Ecto neural progenitor cell (in vitro differentiated cells): ENCODE data around the gene MRPL49.
A peak's percentile ranks its signal among the peaks of the same experiment; 100 is the strongest.
"Not testable (repeated sequence)": the region's sequence is repeated elsewhere in the genome, so short reads cannot be mapped to it uniquely, and the experiment has no call there.

ENCODE experiments used
- DNase-seq: peaks from one replicate; pipeline ENCODE4 v3.0.0-alpha.2; 2018; ENCODE audit warnings: low spot score

MRPL49 gene

DNA sequence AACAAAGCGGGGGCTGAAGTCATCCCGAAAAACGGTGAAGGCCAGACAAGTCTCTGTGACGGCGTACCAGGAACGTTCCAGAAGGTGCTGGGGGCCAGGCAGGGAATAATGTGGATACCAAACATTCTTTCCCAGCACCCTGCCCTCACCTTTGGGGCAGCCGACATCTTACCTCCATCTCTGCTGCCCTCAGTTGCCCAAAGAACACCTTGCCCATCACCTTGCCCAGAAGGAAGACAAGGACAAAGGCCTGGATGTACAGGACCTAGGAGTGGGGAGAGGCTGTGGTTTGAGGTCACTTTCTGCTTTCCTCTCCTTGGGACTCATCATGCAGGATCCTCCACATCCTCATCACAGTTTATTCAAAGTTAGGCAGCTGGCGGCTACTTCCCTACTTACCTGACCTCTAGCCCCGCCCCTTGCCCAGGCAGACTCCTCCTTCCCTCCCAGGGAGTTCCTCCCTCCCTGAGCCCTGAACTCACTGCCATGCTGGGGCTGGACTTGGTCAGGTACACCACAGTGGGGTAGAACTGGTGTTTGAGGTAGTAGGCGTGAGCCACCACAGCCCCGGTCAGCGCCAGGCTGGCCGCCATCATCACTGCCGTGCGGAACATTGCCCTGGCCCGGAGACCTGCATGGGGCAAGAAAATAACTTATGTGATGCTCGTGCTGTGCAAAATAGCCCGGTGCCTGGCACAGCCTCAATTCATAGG lies 11.0 kb downstream of the MRPL49 start:
- no peak for DNase-seq

DNA sequence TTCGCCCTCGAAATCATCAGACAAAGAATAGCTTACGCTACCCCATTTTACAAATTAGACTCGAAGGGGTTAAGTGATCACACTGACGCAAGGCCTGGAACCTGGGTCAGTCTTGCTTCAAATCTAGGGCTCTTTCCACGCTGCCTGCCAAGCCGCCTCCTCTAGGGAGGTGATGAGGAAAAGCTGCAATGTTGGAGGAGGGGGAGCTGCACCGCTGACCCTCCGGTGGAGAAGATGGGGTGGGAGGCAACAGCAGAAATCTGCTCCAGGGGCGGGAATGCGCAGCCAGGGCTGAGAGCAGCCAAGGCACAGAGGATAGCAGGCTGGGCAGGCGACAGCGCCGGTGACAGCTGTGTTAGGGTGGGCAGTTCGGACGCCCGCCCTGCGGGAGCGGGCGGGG lies 11.6 kb downstream of the MRPL49 start:
- DNase-seq = no peak

DNA sequence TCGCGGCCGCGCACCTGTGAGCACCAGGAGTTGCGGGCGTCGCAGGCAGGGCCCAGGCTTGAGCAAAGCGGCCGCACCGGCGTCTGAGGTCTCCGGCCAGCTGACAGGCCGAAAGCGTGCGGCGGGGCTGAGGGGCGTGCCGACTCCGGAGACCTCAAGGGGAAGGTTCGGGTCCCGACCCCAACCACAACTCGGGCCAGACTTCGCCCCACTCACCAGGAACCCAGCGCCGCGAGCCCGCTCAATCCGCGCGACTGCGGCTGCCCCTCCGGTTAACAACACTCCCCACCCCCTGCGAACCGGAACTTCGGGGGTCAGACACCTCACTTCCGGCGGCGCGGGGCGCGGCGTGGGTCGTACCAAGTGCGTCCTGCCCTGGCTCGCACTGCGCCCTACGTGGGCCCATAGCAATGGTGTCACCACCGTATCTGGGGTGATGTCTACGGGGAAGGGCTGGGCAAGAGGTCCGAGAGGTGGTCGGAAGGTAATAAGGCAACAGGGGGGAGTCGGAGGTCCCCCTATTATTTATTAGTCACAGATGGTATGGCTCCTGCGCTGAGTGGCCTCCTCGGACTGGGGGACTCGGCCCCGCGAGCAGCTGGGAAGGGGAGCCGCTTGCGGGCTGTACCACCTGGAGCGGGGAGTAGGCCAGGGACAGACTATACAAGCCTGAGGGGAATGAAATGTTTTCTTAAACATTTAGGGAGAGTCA lies 12.3 kb downstream of the MRPL49 start, which contains the start of gene SYVN1:
Gene SYVN1 (minus strand): TSS at position 280 of the 712 bp plus-strand sequence. CDS start 918 bp downstream, outside the sequence.
- peak; percentile 93 for DNase-seq

DNA sequence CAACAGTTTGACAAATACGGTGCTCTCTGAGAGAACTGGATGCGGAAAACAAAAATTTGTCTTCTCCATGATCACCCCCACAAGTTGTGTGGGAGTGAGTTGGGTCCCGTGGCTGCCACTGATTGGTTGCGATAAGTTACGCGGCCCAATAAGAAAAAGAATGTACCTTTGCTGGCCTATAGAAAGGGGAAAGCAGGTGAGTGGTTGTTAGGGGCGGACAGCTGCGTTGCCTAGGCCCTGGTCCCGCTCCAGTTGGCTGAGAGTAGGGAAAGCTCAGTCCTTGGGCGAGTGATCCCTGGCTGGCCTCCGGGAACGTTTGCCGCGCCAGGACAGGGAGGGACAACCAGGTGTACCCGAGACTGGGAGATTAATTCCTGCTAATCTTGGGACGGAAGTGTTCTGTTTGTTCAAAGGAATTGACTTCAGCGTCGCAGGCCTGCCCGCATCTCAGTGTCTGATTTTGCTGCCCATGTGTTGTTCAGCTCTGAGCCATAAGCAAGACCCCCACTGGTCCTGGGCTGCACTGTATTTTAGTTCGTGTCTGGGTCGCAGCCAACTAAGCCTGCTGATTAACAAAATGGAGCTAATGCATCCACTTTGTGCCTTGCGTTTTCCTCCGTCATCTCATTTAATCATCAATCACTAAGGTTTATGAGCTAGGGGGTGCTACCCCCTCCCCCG lies 13.0 kb downstream of the MRPL49 start:
- peak; percentile 93 for DNase-seq

DNA sequence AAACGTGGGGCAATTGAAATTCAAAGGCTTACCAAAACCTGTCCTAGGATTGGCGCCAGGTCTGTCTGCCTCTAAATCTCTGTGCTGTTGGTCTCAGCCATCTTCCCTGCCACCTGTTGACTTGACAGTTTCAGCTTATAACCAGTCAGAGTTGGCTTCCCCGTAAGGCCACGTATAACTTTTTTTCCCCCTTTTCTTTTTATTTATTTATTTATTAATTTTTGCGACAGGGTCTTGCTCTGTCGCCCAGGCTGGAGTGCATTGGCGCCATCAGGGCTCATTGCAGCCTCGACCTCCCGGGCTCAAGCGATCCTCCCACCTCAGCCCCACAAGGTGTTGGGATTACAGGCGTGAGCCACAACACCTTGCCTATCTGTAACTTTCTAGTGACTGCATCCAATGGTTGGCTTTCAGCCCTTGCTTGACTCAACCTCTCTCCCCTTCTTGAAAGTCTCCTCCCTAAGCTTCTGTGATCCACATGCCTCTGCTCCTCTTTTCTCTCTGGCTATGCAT lies 13.6 kb downstream of the MRPL49 start:
- DNase-seq = no peak

DNA sequence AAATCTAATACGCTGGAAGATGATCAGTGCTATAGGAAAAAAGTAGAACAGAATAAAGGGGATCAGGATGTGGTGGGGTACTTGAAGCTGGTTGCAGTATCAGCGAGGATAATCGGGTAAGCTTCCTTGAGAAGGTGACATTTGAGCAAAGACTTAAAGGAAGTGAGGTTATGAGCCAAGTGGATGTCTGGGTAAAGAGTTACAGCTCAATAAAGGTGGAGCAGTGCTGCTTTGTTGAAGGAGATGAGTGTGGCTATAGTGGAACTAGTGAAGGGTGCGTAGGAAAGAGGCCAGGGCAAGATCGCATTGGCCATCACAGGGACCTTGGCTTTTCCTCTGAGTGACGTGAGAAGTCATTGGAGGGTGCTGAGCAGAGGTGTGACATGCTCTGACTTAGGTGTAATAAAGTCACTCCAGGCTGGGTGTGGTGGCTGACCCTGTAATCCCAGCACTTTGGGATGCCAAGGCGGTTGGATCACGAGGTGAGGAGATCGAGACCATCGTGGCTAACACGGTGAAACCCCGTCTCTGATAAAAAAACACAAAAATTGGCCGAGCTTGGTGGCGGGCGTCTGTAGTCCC lies 14.5 kb downstream of the MRPL49 start:
- DNase-seq = no peak

DNA sequence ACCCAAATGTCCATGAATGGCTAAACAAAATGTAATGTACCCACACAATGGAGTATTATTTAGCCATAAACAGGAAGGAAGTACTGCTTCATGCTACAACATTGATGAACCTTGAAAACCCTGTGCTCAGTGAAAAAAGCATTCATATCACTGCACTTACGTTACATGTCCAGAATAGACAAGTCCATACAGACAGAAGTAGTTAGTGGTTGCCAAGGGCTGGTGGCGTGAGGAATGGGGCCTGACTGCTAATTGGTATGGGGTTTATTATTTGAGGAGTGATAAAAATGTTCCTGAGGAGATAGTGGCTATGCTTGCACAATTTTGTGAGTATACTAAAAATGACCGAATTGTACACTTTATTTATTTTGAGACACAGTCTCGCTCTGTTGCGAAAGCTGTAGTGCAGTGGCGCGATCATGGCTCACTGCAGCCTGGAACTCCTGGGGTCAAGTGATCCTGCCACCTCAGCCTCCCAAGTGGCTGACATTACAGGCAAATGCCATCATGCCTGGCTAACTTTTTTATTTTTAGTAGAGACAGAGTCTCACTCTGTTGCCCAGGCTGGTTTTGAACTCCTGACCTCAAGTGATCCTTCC lies 19.9 kb downstream of the MRPL49 start:
- no peak for DNase-seq

DNA sequence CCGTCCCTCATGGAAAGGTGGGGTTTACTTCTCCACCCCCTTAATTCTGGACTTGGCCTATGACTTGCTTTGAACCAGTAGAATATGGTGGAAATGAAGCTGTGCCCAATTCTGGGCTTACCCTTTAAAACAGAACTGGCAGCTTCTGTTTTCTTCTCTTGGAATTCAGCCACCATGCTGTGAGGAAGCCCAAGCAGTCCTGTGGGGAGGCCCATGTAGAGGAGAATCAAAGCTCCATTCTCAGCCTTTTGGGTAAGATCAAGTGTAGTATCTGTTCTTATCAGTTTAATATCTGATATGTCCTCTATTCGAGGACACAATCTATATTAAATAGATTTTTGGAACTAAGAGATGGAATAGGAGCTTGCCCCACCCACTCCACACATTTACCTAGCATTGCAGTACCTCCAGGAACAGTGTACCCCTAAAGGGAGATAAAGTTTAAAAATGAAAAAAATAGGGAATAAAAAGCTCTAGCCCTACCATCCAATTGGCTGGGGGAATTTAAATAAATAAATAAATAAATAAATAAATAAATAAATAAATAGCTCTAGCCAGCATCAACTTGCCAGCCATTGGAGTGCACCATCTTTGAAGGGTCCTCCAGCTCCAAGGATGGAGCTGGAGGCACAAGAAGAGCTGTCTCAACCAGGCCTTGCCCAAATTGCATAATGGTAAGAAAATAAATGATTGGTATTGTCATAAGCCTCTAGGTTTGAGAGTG lies 25.4 kb downstream of the MRPL49 start:
- DNase-seq = no peak

DNA sequence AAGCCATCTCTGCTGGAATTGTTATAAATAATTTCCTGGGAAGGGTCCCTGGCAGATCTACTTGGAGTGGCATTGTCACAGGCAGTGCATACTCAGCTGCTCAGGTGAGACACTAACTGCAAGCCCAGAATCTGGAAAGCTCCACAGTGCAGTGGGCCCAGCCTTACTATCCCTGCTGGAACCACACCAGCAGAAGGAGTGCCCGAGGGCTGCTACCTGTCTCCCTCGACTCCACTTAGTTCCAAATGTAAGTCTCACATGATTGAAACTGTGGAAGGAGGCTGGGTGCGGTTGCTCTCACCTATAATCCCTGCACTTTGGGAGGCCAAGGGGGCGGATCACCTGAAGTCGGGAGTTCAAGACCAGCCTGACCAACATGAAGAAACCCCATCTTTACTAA lies 26.5 kb downstream of the MRPL49 start:
- DNase-seq = no peak

DNA sequence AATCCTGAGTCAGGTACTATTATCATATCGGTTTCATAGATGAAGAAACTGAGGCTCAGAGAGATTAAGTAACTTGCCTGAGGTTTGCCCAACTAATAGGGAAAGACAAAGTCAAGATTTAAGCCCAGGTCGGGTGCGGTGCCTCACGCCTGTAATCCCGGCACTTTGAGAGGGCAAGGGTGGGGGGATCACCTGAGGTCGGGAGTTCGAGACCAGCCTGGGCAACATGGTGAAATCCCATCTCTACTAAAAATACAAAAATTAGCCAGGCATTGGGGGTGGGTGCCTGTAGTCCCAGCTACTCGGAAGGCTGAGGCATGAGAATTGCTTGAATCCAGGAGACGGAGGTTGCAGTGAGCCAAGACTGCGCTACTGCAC lies 28.0 kb downstream of the MRPL49 start:
- DNase-seq = not testable (repeated sequence)

DNA sequence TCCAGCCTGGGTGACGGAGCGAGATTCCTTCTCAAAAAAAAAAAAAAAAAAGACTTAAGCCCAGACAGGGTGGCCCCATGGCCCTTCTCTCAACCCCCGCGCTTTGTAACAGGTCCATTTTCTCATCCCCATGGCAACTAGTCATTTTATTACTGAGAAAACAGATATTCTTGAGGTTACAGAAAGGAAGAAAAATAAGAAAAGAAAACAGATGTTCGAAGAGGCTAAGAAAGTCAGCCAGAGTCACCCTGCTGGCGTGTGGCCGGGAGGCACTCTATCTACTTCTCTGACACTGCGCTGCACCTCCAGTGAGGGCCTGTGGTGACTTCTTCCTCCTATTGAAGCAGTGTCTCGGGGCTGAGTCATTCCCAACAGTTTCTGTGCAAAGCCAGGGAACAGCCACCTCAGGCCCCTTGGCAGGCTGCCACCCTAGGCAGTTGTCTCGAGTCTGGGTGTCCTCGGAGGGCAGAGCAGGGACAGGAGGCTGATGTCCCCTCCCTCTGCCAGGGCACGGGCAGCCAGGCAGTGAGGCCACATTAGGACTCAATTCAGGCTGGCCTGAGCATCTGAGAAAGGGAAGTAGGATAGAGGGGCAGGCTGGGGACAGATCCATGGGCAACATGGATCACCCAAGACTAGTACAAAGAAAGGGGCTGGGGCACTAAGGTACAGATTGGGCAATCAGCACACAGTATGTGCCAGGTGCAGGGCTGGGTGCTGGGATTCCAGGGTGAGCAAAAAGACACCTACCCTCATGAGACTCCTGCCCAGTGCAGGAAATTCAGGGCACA lies 28.6 kb downstream of the MRPL49 start:
- no peak for DNase-seq

DNA sequence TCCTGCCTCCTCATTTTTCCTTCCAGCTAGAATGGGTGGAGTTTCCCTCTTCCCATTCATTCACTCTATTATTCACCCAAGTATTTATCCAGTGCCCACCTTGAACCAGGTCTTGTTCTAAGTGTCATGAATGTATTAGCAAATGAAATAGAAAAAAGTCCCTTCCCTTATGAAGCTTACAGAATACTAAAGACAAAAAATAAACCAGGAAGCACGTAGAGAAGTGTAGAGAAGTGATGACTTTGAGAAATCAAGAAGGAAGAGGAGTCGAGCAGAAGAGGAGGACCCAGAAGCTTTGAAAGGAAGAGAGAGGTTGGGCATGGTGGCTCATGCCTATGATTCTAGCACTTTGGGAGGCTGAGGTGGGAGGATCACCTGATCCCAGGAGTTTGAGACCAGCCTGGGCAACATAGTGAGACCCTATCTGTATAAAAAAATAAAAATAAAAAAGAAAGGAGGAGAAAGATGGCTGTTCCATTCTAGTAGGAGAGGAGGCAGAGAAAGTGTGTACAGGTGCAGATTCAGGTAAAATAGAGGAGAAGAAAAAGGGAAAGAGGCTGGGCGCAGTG lies 29.3 kb downstream of the MRPL49 start:
- no peak for DNase-seq

DNA sequence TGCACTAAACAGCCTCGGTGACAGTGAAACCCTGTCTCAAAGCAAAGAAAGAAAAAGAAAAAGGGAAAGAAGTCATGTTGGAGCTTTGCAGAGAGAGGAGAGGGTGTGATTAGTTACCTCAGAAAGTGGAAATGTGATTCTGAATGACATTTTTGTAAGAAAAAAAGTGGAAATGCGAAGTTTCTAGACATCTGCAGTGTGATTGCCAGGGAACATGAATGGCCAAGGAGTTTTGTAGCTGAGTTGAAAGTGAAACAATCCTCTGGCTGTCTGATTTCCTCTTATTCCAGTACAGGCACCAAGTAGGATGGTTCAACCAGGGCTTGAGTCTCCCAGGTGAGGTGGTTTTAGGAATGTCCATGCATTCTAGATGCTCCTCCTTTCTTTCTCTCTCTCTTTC lies 30.0 kb downstream of the MRPL49 start:
- DNase-seq = no peak

DNA sequence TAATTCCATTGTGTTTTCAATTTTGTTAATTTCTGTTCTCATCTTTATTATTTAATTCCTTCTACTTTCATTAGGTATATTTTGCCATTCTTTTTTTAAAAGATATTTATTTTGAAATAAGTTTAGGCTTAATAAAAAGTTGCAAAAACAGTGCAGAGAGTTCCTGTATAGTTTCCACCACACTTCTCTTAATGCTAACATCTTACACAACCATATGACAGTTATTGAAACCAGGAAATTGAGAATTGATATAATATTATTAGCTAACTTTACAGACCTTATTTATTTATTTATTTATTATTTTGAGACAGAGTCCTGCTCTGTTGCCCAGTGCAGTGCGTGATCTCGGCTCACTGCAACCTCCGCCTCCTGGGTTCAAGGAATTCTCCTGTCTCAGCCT lies 34.1 kb downstream of the MRPL49 start:
- no peak for DNase-seq

DNA sequence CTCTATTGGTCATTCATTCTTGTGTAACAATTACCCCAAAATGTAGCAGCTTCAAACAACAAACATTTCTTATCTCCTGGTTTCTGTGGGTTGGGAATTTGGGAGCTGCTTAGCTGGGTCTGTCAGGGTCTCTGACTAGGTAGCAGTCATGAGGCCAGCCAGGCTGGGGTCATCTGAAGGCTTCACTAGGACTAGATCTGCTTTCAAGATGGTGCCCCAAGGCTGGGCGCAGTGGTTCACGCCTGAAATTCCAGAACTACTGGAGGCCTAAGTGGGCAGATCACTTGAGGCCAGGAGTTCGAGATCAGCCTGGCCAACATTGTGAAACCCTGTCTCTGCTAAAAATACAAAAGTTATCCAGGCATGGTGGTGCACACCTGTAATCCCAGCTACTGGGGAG lies 34.8 kb downstream of the MRPL49 start:
- DNase-seq = no peak

DNA sequence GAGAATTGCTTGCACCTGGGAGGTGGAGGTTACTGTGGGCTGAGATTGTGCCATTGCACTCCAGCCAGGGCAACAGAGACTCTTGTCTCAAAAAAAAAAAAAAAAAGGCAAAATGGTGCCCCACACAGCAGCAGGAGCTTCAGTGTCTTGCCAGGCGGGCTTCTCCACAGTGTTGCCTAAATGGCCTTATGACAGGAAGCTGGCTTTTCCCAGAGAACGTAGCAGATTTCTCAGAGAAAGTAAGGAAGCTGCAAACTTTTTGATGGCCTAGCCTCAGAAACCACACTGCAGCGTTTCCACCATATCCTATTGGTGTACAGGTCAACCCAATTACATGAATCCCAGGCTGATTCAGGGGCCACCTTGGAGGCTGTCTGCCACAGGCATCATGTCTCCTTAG lies 35.2 kb downstream of the MRPL49 start:
- DNase-seq = no peak

DNA sequence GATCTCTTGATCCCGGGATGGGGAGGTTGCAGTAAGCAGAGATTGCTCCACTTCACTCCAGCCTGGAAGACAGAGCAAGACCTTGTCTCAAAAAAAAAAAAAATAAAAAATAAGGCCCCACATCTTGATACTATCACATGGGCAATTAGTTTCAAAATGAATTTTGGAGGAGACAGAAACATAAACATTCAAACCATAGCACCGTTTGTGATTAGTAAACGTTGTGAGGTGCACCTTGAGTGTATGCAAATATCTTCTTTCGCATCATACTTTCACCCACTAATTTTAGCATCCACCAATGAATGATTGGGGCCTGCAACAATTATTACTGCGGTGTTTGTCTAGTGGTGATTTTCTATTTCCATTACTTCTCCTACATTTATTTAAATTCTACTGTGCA lies 36.9 kb downstream of the MRPL49 start:
- DNase-seq = no peak

DNA sequence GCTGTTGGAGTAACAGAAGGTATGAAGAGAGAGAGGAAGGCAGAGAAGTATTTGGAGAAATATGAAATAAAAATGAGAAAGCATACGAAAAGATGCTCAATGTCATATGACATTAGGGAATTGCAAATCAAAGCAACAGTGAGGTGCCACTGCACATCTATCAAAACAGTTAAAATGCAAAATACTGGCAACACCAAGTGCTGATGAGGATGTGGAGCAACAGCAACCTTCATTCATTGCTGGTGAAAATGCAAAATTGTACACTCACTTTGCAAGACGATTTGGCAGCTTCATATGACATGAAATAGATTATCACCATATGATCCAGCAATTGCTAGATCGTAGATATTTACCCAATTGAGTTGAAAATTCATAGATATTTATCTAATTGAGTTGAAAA lies 38.5 kb downstream of the MRPL49 start:
- no peak for DNase-seq

DNA sequence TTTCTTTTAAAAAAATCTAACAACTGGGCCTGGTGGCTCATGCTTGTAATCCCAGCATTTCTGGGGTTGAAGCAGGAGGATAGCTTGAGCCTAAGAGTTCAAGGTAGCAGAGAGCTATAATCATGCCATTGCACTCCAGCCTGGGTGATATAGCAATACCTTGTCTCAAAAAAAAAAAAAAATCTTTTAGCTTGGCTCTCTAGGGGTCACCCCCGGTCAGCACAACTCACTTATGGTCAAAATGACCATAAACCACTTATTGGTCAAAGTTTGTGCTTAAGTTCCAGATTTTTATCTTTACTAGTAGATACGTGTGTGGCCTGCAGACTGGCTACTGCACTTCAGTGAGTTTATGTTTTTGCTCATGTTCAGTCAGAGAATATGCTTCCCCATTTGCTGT lies 41.6 kb downstream of the MRPL49 start:
- DNase-seq = no peak
